Transverse colon (tissue), 4 donors: ENCODE measurements around the gene MSX1.

Source experiments
- CTCF ChIP-seq, 5 experiments: fragments of 200-600 bp in 3 of 5; fragments of 450-650 bp in 2 of 5; sonication (generic) in 3 of 5; IDR thresholded peaks; 1 replicate in 2 of 5; 2 replicates in 3 of 5; pipeline ENCODE4 v1.5.1; 2016 to 2017; ENCODE audit warnings: antibody characterized with exemption in 5 of 5, inconsistent platforms in 3 of 5, mild to moderate bottlenecking in 2 of 5, moderate library complexity in 1 of 5
- POLR2A ChIP-seq: fragments of 450-650 bp; IDR thresholded peaks from one replicate; pipeline ENCODE4 v1.6.1; 2016; ENCODE audit warnings: antibody characterized with exemption, mild to moderate bottlenecking, moderate library complexity
- POLR2AphosphoS5 ChIP-seq, 3 donors: sonication (generic); formaldehyde crosslinking; IDR thresholded peaks; one replicate each; pipeline ENCODE4 v1.6.1; 2016; ENCODE audit warnings: antibody characterized with exemption in 3 of 3

GRCh38 chr4:4848540-4848939 lies 10.9 kb upstream of the MSX1 start:
- TF ChIP-seq CTCF (IDR thresholded peaks at IDR 0.05) (no peak), POLR2AphosphoS5 (IDR thresholded peaks at IDR 0.05) (no peak), POLR2A (no peak)
